HG03442 (cell line): ENCODE results near the gene OPHN1.
"Not testable (repeated sequence)": the region's sequence is repeated elsewhere in the genome, so short reads cannot be mapped to it uniquely, and the experiment has no call there.

Source experiments
- ATAC-seq: cut with Tn5 transposase; IDR thresholded peaks from one replicate; pipeline ENCODE4 v1.9.1; 2021; ENCODE audit warnings: mild to moderate bottlenecking, moderate library complexity; ENCODE audit not compliant: unreplicated experiment

The OPHN1 gene

GRCh38 chrX:68084765-68085164 lies 348.5 kb downstream of the OPHN1 start:
- no peak for ATAC-seq

- no peak for ATAC-seq
Measured at GRCh38 chrX:68083510-68083909, 349.8 kb downstream of the OPHN1 start.

GRCh38 chrX:68079961-68080360 lies 353.3 kb downstream of the OPHN1 start:
- no peak for ATAC-seq

- not testable (repeated sequence) for ATAC-seq
Measured at GRCh38 chrX:68078801-68079200, 354.5 kb downstream of the OPHN1 start.

- no peak for ATAC-seq
Measured at GRCh38 chrX:68077378-68077777, 355.9 kb downstream of the OPHN1 start.

GRCh38 chrX:68072041-68072440 lies 361.3 kb downstream of the OPHN1 start:
- no peak for ATAC-seq

- not testable (repeated sequence) for ATAC-seq
Measured at GRCh38 chrX:68070119-68070518, 363.2 kb downstream of the OPHN1 start.

GRCh38 chrX:68061206-68061535 lies 372.1 kb downstream of the OPHN1 start:
- no peak for ATAC-seq

GRCh38 chrX:68060506-68061205 lies 372.6 kb downstream of the OPHN1 start:
- no peak for ATAC-seq

- ATAC-seq = no peak
Measured at GRCh38 chrX:68059469-68059868, 373.8 kb downstream of the OPHN1 start.

- ATAC-seq = no peak
Measured at GRCh38 chrX:68049466-68049865, 383.8 kb downstream of the OPHN1 start.

GRCh38 chrX:68048774-68049173 lies 384.5 kb downstream of the OPHN1 start:
- ATAC-seq = no peak

- ATAC-seq = no peak
Measured at GRCh38 chrX:68045008-68045577, 388.2 kb downstream of the OPHN1 start.

GRCh38 chrX:68043713-68044438 lies 389.4 kb downstream of the OPHN1 start:
- no peak for ATAC-seq

GRCh38 chrX:68041110-68041509 lies 392.2 kb downstream of the OPHN1 start:
- no peak for ATAC-seq

- no peak for ATAC-seq
Measured at GRCh38 chrX:68018248-68019203, 414.8 kb downstream of the OPHN1 start.

- ATAC-seq = no peak
Measured at GRCh38 chrX:67998540-67998939, 434.8 kb downstream of the OPHN1 start.
